Fibroblast of the aortic adventitia (primary cell): ENCODE data around the gene LIN37. TPM values are rescaled to one million over a fixed set of nuclear protein-coding genes. Genes with fewer than 3 reads are reported as not detected.

Experiments used
- DNase-seq: peaks from one replicate; pipeline ENCODE4 v3.0.0-alpha.2; 2010; ENCODE audit warnings: low read depth
- H3K4me3 ChIP-seq: 2 replicates; pipeline ENCODE4 v1.5.1; 2011; ENCODE audit warnings: low read depth, mild to moderate bottlenecking, control low read depth, low read length, moderate library complexity
- total RNA-seq: library from RNA; depleted of rRNA; stranded (reverse); fragments of >200 nt; gene quantifications from 2 replicates; pipeline ENCODE4 v1.2.3, GENCODE V29; 2012; ENCODE audit warnings: low replicate concordance
- TF ChIP-seq, protein P1 (sequence below): IDR thresholded peaks from 2 replicates; pipeline ENCODE4 v1.5.1; 2011; ENCODE audit warnings: mild to moderate bottlenecking, low read length, control low read depth, inconsistent platforms; ENCODE audit not compliant: insufficient read depth

LIN37 gene
- 5.4 and 15.3 TPM in 2 replicates for total RNA-seq

GRCh38 chr19:35748106-35749020 is at the start of gene LIN37:
TSS of gene LIN37 (plus strand) at chr19:35748576. CDS start at chr19:35748725, 149 bp downstream.
- DNase-seq = peak; percentile 100
- peak within 1 kb of the TSS; percentile 99 for H3K4me3 ChIP-seq

DNA sequence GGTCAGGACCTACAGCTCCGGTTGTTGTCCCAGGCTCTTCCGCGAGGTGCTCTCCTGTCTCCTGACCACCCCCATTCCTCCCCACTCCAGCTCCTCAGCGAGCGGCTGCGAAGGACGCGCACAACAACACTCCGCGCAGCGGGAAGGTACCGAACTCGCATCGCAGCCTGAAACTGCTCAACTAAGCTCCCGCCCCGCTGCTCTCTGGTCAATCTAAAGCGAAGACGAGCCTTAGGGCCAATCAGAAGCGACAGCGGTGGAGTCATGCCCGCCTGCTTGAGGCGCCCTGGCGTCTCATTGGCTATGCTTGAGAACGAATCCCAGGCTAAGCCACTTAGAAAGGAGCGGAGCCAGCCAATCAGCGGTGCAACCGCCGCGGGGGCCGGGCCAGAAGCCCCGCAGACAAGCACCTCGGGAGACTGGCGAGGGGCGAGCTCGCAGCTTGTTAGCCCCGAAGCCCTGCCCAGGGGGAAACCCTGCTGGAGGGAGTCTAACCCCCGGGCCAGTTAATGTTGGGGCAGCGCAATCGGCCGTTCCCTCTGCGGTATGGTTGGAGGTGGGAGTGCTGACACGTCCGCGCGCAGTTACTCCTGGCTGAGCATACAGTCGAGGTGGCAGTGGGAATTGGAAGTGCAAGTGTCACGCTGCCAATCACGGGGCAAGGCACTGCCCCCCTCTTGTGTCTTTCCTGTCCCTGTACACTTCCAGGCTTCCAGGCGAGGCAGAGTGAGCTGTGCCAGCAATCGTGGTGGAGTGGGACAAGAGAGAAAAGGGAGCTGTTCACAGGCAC is 46.0 kb upstream of the LIN37 start:
- peak overlapping the region; percentile 67 for H3K4me3 ChIP-seq
- TF ChIP-seq, protein P1, sequence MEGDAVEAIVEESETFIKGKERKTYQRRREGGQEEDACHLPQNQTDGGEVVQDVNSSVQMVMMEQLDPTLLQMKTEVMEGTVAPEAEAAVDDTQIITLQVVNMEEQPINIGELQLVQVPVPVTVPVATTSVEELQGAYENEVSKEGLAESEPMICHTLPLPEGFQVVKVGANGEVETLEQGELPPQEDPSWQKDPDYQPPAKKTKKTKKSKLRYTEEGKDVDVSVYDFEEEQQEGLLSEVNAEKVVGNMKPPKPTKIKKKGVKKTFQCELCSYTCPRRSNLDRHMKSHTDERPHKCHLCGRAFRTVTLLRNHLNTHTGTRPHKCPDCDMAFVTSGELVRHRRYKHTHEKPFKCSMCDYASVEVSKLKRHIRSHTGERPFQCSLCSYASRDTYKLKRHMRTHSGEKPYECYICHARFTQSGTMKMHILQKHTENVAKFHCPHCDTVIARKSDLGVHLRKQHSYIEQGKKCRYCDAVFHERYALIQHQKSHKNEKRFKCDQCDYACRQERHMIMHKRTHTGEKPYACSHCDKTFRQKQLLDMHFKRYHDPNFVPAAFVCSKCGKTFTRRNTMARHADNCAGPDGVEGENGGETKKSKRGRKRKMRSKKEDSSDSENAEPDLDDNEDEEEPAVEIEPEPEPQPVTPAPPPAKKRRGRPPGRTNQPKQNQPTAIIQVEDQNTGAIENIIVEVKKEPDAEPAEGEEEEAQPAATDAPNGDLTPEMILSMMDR = no peak
- DNase-seq = peak; percentile 97

More at GRCh38 chr19:35748106-35749020, at the start of gene LIN37:
- TF ChIP-seq, protein P1 = peak; percentile 43

DNA sequence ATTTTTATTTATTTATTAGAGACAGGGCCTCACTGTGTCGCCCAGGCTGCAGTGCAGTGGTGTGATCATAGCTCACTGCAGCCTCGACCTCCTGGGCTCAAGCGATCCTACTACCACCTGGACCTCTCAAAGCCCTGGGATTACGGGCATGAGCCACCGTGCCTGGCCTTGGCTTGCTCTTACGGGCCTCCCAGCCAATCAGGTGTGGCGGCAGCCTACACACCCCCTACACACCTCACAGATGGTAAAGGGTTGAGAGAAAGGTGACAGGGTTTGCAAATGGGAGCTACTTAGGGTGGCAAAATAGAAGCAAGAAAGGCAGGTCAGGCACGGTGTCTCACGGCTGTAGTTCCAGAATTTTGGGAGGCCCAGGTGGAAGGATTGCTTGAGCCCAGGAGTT is 45.0 kb upstream of the LIN37 start:
- no peak overlapping the region for H3K4me3 ChIP-seq
- DNase-seq = no peak
- TF ChIP-seq, protein P1 = no peak

DNA sequence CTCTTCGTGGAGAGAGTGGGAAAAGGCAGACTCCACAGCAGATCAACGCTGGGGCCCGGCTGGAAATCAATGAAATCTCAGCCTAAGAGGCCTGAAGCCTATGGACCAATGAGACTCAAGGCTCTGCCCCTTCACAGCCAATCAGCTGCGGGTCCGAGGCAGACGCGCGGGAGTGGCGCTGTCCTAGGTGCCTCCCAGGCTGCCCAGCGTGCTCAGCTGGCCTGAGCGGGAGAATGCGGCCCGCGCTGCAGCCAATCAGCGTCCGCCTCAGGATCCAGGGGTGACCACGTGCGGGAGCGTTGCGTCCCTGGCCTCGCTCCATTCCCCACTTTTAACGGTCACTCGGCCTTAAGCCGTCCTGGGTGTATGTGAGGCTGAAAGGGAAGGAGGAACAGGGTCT is 44.2 kb upstream of the LIN37 start, which contains the start of gene ZBTB32:
Gene ZBTB32, plus strand, starts transcription at position 341 of the 400 bp plus-strand sequence. CDS start 10,069 bp downstream, outside the sequence.
- peak; percentile 46 for DNase-seq
- TF ChIP-seq, protein P1 = no peak
- H3K4me3 ChIP-seq = no peak within 1 kb of the TSS

GRCh38 chr19:35708391-35708790 is 40.0 kb upstream of the LIN37 start:
- no peak for DNase-seq
- TF ChIP-seq, protein P1 = no peak
- H3K4me3 ChIP-seq = no peak overlapping the region

- no peak for DNase-seq
- TF ChIP-seq, protein P1 = no peak
- no peak overlapping the region for H3K4me3 ChIP-seq
Observed at GRCh38 chr19:35710784-35711723, 37.3 kb upstream of the LIN37 start.
